Cardiac muscle cell (in vitro differentiated cells and primary cell): ENCODE results near the gene TGFBR3. TPM values are rescaled to one million over a fixed set of nuclear protein-coding genes. Genes with fewer than 3 reads are reported as not detected.
"Not testable (repeated sequence)": the region's sequence is repeated elsewhere in the genome, so short reads cannot be mapped to it uniquely, and the experiment has no call there.

ENCODE experiments used
- DNase-seq, 2 donors: peaks; one replicate each; pipeline versions ENCODE4 v3.0.0 to v3.0.0-alpha.2; 2010 to 2017; ENCODE audit warnings: low read depth in 1 of 2, low spot score in 1 of 2
- H3K27ac ChIP-seq: fragments of 200-600 bp; sonication (generic); 2 replicates; pipeline ENCODE4 v1.5.1; 2016
- H3K27me3 ChIP-seq: fragments of 200-600 bp; sonication (generic); 2 replicates; pipeline ENCODE4 v1.6.0; 2016; ENCODE audit warnings: control low read depth
- H3K36me3 ChIP-seq: fragments of 200-600 bp; sonication (generic); 2 replicates; pipeline ENCODE4 v1.5.1; 2016; ENCODE audit warnings: control low read depth
- H3K4me1 ChIP-seq: fragments of 200-600 bp; sonication (generic); 2 replicates; pipeline ENCODE4 v1.8.1; 2017; ENCODE audit warnings: low read depth, mild to moderate bottlenecking, mixed run types
- H3K4me3 ChIP-seq: fragments of 200-600 bp; sonication (generic); 2 replicates; pipeline ENCODE4 v1.5.1; 2016; ENCODE audit warnings: mild to moderate bottlenecking
- H3K9me3 ChIP-seq: fragments of 200-600 bp; sonication (generic); 2 replicates; pipeline ENCODE4 v1.5.1; 2017; ENCODE audit warnings: low read depth, mild to moderate bottlenecking, control low read depth
- CTCF ChIP-seq: IDR thresholded peaks from 2 replicates; pipeline ENCODE4 v1.5.1; 2012; ENCODE audit warnings: low read depth, mild to moderate bottlenecking, low read length
- polyA plus RNA-seq: library from polyadenylated mRNA; unstranded; fragments of >200 nt; fragmentation: Nextera tagmentation; extraction: Ambion mirVana; gene quantifications from 2 replicates; pipeline ENCODE4 v1.2.1, GENCODE V29; 2016
- total RNA-seq: library from RNA; depleted of rRNA; stranded (reverse); fragments of >200 nt; gene quantifications from 2 replicates; pipeline ENCODE4 v1.2.3, GENCODE V29; 2016

TGFBR3 gene
- total and polyA plus RNA-seq, 2 experiments from 2014 or later, result 10.3 to 11.8 TPM

DNA sequence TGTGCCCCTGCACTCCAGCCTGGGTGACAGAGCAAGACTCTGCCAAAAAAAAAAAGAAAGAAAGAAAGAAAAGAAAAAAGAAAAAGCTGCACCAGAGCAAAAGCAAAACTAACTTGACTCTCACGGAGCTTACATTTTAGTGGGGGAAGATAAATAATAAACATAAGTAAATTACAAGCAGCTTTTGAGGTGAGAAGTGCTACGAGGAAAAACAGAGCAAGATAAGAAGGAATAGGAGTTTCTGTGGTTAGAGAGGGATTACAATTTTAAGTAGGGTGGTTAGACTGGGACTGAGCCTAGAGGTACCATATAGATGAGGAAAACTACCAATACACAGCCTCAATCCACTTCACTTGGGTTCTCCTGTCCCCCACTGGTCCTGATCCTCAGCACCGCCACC is 43.9 kb downstream of the TGFBR3 start:
- no peaks in the 10 kb centered on the region for H3K36me3 ChIP-seq
- peaks cover 23% of the 10 kb centered on the region for H3K4me1 ChIP-seq
- no peak for TF ChIP-seq CTCF
- no peak for DNase-seq
- H3K27ac ChIP-seq, result no peak overlapping the region
- no peaks in the 10 kb centered on the region for H3K27me3 ChIP-seq
- H3K4me3 ChIP-seq, result no peak overlapping the region
- no peaks in the 10 kb centered on the region for H3K9me3 ChIP-seq

GRCh38 chr1:91840276-91840675 is 45.7 kb downstream of the TGFBR3 start:
- not testable (repeated sequence) for DNase-seq, H3K4me3 ChIP-seq, H3K4me1 ChIP-seq, H3K27ac ChIP-seq, H3K9me3 ChIP-seq, H3K27me3 ChIP-seq, H3K36me3 ChIP-seq

DNA sequence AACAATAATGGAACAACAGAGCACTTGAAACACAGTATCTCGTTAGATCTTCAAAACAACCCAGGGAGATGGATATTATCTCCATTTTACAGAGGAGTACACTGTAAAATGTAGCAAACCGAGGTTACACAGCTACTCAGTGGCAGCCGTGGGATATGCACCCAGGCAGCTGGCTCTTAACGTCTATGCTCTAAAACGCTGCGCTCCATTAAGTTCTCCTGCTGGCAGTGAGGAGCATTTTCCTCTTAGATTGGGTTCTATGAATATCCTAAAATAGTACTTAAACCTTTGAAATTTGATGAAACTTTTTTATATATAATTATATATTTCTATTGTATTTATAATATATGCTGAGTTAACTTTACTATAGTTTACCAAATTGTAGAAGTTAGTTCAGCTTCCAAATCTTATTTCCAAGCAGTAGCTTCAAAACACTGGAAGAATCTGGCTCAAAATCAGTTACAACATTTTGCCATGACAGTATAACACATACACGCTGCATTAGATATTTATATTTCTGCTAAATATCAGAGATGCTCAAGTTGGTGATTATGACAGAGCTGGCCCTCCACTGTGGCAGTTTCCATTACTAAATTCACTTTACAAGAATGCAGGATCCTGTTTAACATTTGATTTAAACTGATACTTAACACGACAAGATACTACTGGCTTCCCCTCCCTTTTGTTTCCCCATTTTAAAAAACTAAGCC is 49.5 kb downstream of the TGFBR3 start:
- no peaks in the 10 kb centered on the region for H3K9me3 ChIP-seq
- no peak for DNase-seq
- H3K27ac ChIP-seq, result no peak overlapping the region
- no peaks in the 10 kb centered on the region for H3K4me1 ChIP-seq
- H3K27me3 ChIP-seq, result no peaks in the 10 kb centered on the region
- no peaks in the 10 kb centered on the region for H3K36me3 ChIP-seq
- TF ChIP-seq CTCF, result no peak
- H3K4me3 ChIP-seq, result no peak overlapping the region

GRCh38 chr1:91835087-91835521 is 50.8 kb downstream of the TGFBR3 start:
- Histone ChIP-seq H3K27ac (no peak overlapping the region), H3K36me3 (no peaks in the 10 kb centered on the region), H3K9me3 (no peaks in the 10 kb centered on the region), H3K4me3 (no peak overlapping the region), H3K4me1 (no peaks in the 10 kb centered on the region), H3K27me3 (no peaks in the 10 kb centered on the region)
- DNase-seq, result no peak
- no peak for TF ChIP-seq CTCF

- H3K27ac ChIP-seq, result not testable (repeated sequence)
These were observed 51.4 kb downstream of the TGFBR3 start for GRCh38 chr1:91834549-91834948.

GRCh38 chr1:91833946-91834345 is 52.0 kb downstream of the TGFBR3 start:
- no peak for DNase-seq
- no peaks in the 10 kb centered on the region for H3K4me1 ChIP-seq
- H3K36me3 ChIP-seq, result no peaks in the 10 kb centered on the region
- no peak for TF ChIP-seq CTCF
- H3K27ac ChIP-seq, result no peak overlapping the region
- no peaks in the 10 kb centered on the region for H3K9me3 ChIP-seq
- no peaks in the 10 kb centered on the region for H3K27me3 ChIP-seq
- no peak overlapping the region for H3K4me3 ChIP-seq

More at GRCh38 chr1:91834549-91834948, 51.4 kb downstream of the TGFBR3 start:
- not testable (repeated sequence) for H3K36me3 ChIP-seq, H3K9me3 ChIP-seq, DNase-seq, H3K27me3 ChIP-seq, H3K4me1 ChIP-seq, H3K4me3 ChIP-seq
